Uterus (tissue), 2 donors: Measurements from ENCODE around the gene ATG5.

ENCODE experiments used
- POLR2A ChIP-seq, 2 donors: fragments of 450-650 bp; IDR thresholded peaks; one replicate each; pipeline ENCODE4 v1.6.1; 2016; ENCODE audit warnings: antibody characterized with exemption in 2 of 2, mild to moderate bottlenecking in 1 of 2, moderate library complexity in 1 of 2
- TF ChIP-seq, protein P1 (sequence below), 4 experiments: fragments of 200-600 bp in 2 of 4; fragments of 450-650 bp in 2 of 4; sonication (generic) in 2 of 4; IDR thresholded peaks; one replicate each; pipeline ENCODE4 v1.5.1; 2016 to 2019; ENCODE audit warnings: antibody characterized with exemption in 4 of 4, mild to moderate bottlenecking in 2 of 4, moderate library complexity in 1 of 4

DNA sequence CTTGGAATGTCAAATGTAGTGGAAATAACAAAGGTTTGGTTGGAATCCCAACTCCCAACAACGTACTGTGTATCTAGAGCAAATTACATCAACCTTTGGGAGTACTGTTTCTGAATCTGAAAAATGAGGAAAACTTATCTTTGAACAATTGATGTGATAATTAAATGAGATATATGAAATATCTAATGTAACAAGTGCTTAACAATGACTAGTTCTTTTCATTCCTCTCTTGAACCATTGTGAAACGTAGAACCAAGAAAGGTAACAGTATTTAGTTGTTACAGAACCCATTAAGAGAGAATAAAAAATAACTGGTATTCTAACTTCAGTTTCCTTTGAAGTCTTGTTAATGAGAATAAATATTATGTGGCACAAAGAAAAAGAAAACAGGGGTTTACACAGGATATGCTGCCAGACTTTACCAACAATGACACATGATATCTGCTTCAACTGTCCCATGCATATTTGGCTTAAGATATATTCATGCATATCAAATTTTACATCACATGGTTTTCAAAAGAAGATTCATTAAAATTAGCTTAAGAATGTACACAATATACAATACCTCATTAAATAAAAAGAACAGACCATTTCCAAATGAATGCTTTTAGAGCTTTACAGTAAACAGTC lies 111.8 kb downstream of the ATG5 start:
- no peak for TF ChIP-seq POLR2A (IDR thresholded peaks at IDR 0.05)
- TF ChIP-seq, protein P1, sequence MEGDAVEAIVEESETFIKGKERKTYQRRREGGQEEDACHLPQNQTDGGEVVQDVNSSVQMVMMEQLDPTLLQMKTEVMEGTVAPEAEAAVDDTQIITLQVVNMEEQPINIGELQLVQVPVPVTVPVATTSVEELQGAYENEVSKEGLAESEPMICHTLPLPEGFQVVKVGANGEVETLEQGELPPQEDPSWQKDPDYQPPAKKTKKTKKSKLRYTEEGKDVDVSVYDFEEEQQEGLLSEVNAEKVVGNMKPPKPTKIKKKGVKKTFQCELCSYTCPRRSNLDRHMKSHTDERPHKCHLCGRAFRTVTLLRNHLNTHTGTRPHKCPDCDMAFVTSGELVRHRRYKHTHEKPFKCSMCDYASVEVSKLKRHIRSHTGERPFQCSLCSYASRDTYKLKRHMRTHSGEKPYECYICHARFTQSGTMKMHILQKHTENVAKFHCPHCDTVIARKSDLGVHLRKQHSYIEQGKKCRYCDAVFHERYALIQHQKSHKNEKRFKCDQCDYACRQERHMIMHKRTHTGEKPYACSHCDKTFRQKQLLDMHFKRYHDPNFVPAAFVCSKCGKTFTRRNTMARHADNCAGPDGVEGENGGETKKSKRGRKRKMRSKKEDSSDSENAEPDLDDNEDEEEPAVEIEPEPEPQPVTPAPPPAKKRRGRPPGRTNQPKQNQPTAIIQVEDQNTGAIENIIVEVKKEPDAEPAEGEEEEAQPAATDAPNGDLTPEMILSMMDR (IDR thresholded peaks at IDR 0.05): no peak
